Hepatocyte (in vitro differentiated cells): Measurements from ENCODE around the gene WDR54. TPM values are rescaled to one million over a fixed set of nuclear protein-coding genes. Genes with fewer than 3 reads are reported as not detected.
"Not testable (repeated sequence)": the region's sequence is repeated elsewhere in the genome, so short reads cannot be mapped to it uniquely, and the experiment has no call there.

Experiments used
- DNase-seq: peaks from one replicate; pipeline ENCODE4 v3.0.0-alpha.2; 2016; ENCODE audit warnings: low spot score
- H2AFZ ChIP-seq: fragments of 200-600 bp; sonication (generic); 2 replicates; pipeline ENCODE4 v1.6.0; 2016; ENCODE audit warnings: antibody characterized with exemption, mild to moderate bottlenecking
- H3K27ac ChIP-seq: fragments of 200-600 bp; sonication (generic); 2 replicates; pipeline ENCODE4 v1.5.1; 2016; ENCODE audit warnings: mild to moderate bottlenecking
- H3K27me3 ChIP-seq: fragments of 200-600 bp; sonication (generic); 2 replicates; pipeline ENCODE4 v1.6.1; 2016
- H3K36me3 ChIP-seq: fragments of 200-600 bp; sonication (generic); replicated peaks from 2 replicates; pipeline ENCODE4 v1.5.1; 2016; ENCODE audit warnings: low read depth; ENCODE audit not compliant: insufficient read depth
- H3K4me1 ChIP-seq: fragments of 200-600 bp; sonication (generic); 2 replicates; pipeline ENCODE4 v1.5.1; 2016; ENCODE audit warnings: mild to moderate bottlenecking, moderate library complexity; ENCODE audit not compliant: insufficient read depth
- H3K4me2 ChIP-seq: fragments of 200-600 bp; sonication (generic); 2 replicates; pipeline ENCODE4 v1.6.0; 2016
- H3K4me3 ChIP-seq: fragments of 200-600 bp; sonication (generic); 2 replicates; pipeline ENCODE4 v1.5.1; 2016; ENCODE audit warnings: mild to moderate bottlenecking
- H3K79me2 ChIP-seq: fragments of 200-600 bp; sonication (generic); 2 replicates; pipeline ENCODE4 v1.6.0; 2017; ENCODE audit warnings: mild to moderate bottlenecking
- H3K9me2 ChIP-seq: fragments of 200-600 bp; sonication (generic); replicated peaks from 2 replicates; pipeline ENCODE4 v1.6.0; 2017; ENCODE audit warnings: mild to moderate bottlenecking; ENCODE audit not compliant: insufficient read depth
- H3K9me3 ChIP-seq: fragments of 200-600 bp; sonication (generic); 2 replicates; pipeline ENCODE4 v1.5.1; 2016; ENCODE audit warnings: low read depth, mild to moderate bottlenecking
- H4K20me1 ChIP-seq: fragments of 200-600 bp; sonication (generic); 2 replicates; pipeline ENCODE4 v1.6.0; 2016; ENCODE audit warnings: mild to moderate bottlenecking; ENCODE audit not compliant: insufficient read depth, poor library complexity, severe bottlenecking
- CTCF ChIP-seq: fragments of 200-600 bp; sonication (generic); IDR thresholded peaks from 2 replicates; pipeline ENCODE4 v1.5.1; 2016; ENCODE audit warnings: antibody characterized with exemption, mild to moderate bottlenecking; ENCODE audit not compliant: poor library complexity
- EZH2 ChIP-seq: fragments of 200-600 bp; sonication (generic); IDR thresholded peaks from 2 replicates; pipeline ENCODE4 v1.6.1; 2016; ENCODE audit warnings: antibody characterized with exemption, mild to moderate bottlenecking, borderline replicate concordance
- EZH2phosphoT487 ChIP-seq: fragments of 200-600 bp; sonication (generic); IDR thresholded peaks from one replicate; pipeline ENCODE4 v1.6.1; 2018; ENCODE audit warnings: antibody characterized with exemption, mild to moderate bottlenecking, low read depth, moderate library complexity; ENCODE audit not compliant: unreplicated experiment, severe bottlenecking
- WGBS: methylation state at CpG from one replicate; pipeline ENCODE4 v1.1.6; 2016; ENCODE audit warnings: low lambda C conversion rate; ENCODE audit errors: missing lambda C conversion rate; 5-methylcytosine and 5-hydroxymethylcytosine counted together
- polyA plus RNA-seq: library from polyadenylated mRNA; unstranded; fragments of >200 nt; fragmentation: Nextera tagmentation; extraction: Ambion mirVana; gene quantifications from 2 replicates; pipeline ENCODE4 v1.2.1, GENCODE V29; 2016
- total RNA-seq: library from RNA; depleted of rRNA; stranded (reverse); fragments of >200 nt; gene quantifications from 2 replicates; pipeline ENCODE4 v1.2.3, GENCODE V29; 2014

Gene WDR54
- total and polyA plus RNA-seq, 2 experiments from 2014 or later, result 6.2 to 22.6 TPM

- Histone ChIP-seq H3K27me3 (no peaks in the 10 kb centered on the region), H2AFZ (no peak overlapping the region), H3K4me3 (no peak overlapping the region), H3K27ac (no peak overlapping the region), H3K36me3 (no peaks in the 10 kb centered on the region), H3K79me2 (no peaks in the 10 kb centered on the region), H3K9me3 (no peaks in the 10 kb centered on the region), H3K4me2 (no peak overlapping the region), H3K9me2 (no peaks in the 10 kb centered on the region), H4K20me1 (no peaks in the 10 kb centered on the region), H3K4me1 (peaks cover 4% of the 10 kb centered on the region)
- no peak for DNase-seq
- no peak for TF ChIP-seq EZH2phosphoT487
- no peak for TF ChIP-seq CTCF
- TF ChIP-seq EZH2, result no peak
- 56% methylated on average over 3 of the region's 6 CpGs for WGBS
Observed at GRCh38 chr2:74417763-74418162, 3.8 kb upstream of the WDR54 start.

GRCh38 chr2:74418312-74418711 lies 3.2 kb upstream of the WDR54 start:
- H4K20me1 ChIP-seq, result no peaks in the 10 kb centered on the region
- H3K27ac ChIP-seq, result no peak overlapping the region
- H3K79me2 ChIP-seq, result no peaks in the 10 kb centered on the region
- no peak for TF ChIP-seq CTCF
- TF ChIP-seq EZH2phosphoT487, result no peak
- TF ChIP-seq EZH2, result no peak
- DNase-seq, result no peak
- H3K36me3 ChIP-seq, result no peaks in the 10 kb centered on the region
- no peak overlapping the region for H3K4me2 ChIP-seq
- 93% methylated on average over 27 of the region's 27 CpGs for WGBS
- no peaks in the 10 kb centered on the region for H3K27me3 ChIP-seq
- no peak overlapping the region for H2AFZ ChIP-seq
- no peak overlapping the region for H3K4me3 ChIP-seq
- no peaks in the 10 kb centered on the region for H3K9me2 ChIP-seq
- H3K4me1 ChIP-seq, result peaks cover 4% of the 10 kb centered on the region
- H3K9me3 ChIP-seq, result no peaks in the 10 kb centered on the region

GRCh38 chr2:74419345-74419744 lies 2.2 kb upstream of the WDR54 start:
- no peaks in the 10 kb centered on the region for H3K9me2 ChIP-seq
- DNase-seq, result no peak
- H3K4me1 ChIP-seq, result peaks cover 4% of the 10 kb centered on the region
- H3K27me3 ChIP-seq, result no peaks in the 10 kb centered on the region
- H3K4me2 ChIP-seq, result no peak overlapping the region
- no peak overlapping the region for H2AFZ ChIP-seq
- H3K79me2 ChIP-seq, result no peaks in the 10 kb centered on the region
- no peak for TF ChIP-seq EZH2
- no peak for TF ChIP-seq EZH2phosphoT487
- no peak for TF ChIP-seq CTCF
- H3K9me3 ChIP-seq, result no peaks in the 10 kb centered on the region
- no peak overlapping the region for H3K4me3 ChIP-seq
- no peaks in the 10 kb centered on the region for H3K36me3 ChIP-seq
- no peaks in the 10 kb centered on the region for H4K20me1 ChIP-seq
- 91% methylated on average over 1 of the region's 1 CpG for WGBS
- H3K27ac ChIP-seq, result no peak overlapping the region

- WGBS, result 88% methylated on average over 2 of the region's 2 CpGs
- Histone ChIP-seq H3K4me3 (no peak overlapping the region), H4K20me1 (no peaks in the 10 kb centered on the region), H3K9me2 (no peaks in the 10 kb centered on the region), H3K36me3 (no peaks in the 10 kb centered on the region), H2AFZ (no peak overlapping the region), H3K79me2 (no peaks in the 10 kb centered on the region), H3K27me3 (no peaks in the 10 kb centered on the region), H3K27ac (no peak overlapping the region), H3K9me3 (no peaks in the 10 kb centered on the region), H3K4me2 (no peak overlapping the region), H3K4me1 (peaks cover 4% of the 10 kb centered on the region)
- TF ChIP-seq EZH2phosphoT487 (no peak), EZH2 (no peak), CTCF (no peak)
- no peak for DNase-seq
Observed at GRCh38 chr2:74420006-74420405, 1.5 kb upstream of the WDR54 start.

GRCh38 chr2:74420443-74421103 lies 957 bp upstream of the WDR54 start:
- H3K27ac ChIP-seq, H3K9me3 ChIP-seq, H3K36me3 ChIP-seq, H3K4me3 ChIP-seq, H4K20me1 ChIP-seq, H3K4me1 ChIP-seq, H3K79me2 ChIP-seq, DNase-seq, H3K9me2 ChIP-seq, H3K27me3 ChIP-seq: not testable (repeated sequence)
- peak overlapping the region; percentile 88 for H2AFZ ChIP-seq
- WGBS, result 87% methylated on average over 19 of the region's 19 CpGs
- H3K4me2 ChIP-seq, result peak overlapping the region; percentile 94
